ENCODE results near the gene DNAJC16.

GRCh38 chr1:15616373-15617172 is 89.9 kb downstream of the DNAJC16 start:
- TF ChIP-seq CTCF (IDR thresholded peaks at IDR 0.05; ENCODE audit: low read depth, low read length), result no peak
- no peak for TF ChIP-seq EZH2phosphoT487 (IDR thresholded peaks at IDR 0.05; ENCODE audit: low read depth)

All from OCI-LY3 (cell line).